GM21786 (cell line): Measurements from ENCODE around the gene DCAF4L1.

ENCODE experiments used
- ATAC-seq: cut with Tn5 transposase; IDR thresholded peaks from one replicate; pipeline ENCODE4 v1.9.1; 2021; ENCODE audit not compliant: unreplicated experiment

DCAF4L1 gene

DNA sequence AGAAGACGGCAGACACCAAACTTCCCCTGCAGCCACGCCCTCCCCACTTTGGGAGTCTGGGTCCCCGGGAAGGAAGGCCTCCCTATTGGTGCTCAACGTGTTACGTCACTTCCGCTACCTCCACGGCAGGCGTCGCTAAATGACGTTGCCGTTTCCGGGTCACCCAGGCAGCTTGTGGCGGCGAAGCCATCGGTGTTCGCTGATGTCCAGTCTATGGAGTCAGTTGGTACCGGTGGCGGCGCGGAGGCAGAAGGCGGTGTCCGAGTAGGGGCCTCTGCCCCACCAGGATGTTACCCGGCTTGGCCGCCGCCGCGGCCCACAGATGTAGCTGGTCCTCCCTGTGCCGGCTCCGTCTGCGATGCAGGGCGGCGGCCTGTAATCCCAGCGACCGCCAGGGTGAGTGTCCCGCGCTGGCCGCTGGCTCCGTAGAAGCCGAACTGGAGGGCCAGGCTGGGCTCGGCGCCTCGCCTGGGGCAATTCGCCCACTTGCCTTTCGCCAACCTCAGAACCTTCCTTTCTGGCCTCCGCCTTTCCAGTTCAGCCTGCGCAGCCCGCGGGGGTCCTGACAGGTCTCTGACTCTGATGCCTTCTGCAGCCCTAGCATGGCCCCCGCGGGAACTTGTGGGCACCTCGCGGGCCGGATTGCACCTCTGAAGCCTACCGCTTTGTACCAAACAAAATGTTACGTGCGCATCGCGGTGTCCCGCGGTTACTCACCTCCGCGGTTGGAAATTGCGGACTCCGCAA lies 9.0 kb downstream of the DCAF4L1 start, which contains the start of gene SLC30A9:
Gene SLC30A9, plus strand, starts transcription at position 166 of the 747 bp plus-strand sequence. Its CDS starts 122 bp downstream, at position 288.
- ATAC-seq, result peak; percentile 99

DNA sequence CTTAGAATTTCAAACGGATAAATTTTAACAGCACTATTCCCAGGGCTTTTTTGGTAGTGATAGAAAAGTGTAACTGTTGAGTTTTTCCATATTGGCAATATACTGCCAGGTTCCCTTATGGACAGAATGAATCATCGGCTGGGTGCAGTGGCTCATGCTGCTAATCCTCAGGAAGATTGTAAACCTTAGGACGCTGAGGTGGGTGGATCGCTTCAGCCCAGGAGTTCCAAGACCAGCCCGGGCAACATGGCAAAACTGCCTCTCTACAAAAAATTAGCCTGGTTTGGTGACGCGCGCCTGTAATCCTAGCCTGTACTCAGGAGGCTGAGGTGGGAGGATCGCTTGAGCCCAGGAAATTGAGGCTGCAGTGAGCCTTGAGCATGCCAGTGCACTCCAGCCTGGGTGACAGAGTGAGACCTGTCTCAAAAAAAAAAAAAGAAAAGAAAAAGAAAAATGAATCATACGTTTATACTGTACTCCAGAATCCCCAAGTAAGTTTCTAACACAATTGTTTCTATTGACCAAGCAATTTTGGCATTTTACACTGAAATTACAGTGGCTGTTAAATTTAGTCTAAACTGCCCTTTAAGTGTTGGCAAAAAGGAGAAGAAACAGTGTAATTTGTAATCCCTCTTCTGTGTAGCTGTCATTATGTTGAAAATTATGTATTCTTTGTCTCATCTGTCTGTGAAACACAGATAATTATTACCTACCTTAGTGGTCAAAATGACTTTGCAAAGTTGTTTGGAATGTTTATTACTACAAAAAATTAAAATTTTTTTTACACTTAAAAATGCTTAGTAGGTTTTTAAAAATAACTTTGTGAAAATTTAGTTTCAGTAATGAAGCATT lies 10.6 kb downstream of the DCAF4L1 start:
- no peak for ATAC-seq

DNA sequence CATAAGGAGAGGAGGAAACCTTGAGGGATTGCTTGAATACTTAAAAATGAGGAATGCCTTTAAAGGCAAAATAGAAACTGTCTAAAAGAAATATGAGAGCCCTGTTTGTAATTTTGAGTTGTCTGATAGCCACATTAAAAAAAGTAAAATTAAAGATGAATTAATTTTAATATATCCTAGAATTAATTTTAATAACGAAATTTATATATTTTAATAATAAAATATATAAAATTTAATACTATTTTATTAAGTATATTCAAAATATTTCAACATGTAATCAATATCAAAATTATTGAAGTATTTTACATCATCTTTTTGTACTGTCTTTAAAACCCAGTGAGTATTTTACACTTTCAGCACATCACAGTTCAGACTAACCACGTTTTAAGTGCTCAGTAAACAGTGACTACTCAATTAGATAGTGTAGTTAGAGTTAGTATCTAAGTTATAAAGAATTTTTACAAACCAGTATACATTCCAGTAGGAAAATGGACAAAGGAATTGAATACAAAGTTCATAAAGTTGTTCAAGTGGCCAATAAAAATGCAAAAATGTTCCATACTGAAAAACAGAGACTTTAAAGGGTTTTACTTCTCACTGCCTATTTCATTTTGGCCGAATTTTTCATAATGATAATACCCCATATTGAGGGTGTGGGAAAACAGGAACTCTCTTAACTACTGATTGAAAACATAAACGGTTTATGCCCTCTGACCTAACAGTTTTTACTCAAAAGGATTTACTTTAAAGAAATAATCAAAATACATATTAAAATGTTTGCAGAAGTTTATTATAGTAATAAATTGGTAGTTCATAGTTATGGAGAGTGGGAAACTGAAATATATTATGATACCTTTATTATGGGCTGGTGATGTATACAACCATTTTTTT lies 11.7 kb downstream of the DCAF4L1 start:
- no peak for ATAC-seq

DNA sequence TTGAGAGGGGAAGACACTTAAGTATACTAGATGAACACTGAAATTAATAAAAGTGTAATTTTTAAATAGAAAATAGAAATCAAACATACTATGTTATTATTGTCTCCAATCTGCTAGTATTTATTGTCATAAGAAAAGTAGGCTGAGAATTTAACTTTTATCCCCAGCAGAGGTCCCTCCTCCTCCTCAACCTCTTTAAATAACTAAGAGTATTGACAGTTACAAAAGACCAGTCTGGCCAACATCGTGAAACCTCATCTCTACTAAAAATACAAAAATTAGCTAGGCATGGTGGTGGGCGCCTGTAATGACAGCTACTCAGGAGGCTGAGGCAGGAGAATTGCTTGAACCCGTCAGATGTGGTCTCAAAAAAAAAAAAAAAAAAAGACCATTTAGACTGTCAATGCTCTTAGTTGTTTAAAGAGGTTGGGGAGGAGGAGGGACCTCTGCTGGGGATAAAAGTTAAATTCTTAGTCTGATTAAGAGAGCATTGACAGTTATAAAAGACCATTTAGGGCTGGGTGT lies 13.0 kb downstream of the DCAF4L1 start:
- ATAC-seq, result no peak

DNA sequence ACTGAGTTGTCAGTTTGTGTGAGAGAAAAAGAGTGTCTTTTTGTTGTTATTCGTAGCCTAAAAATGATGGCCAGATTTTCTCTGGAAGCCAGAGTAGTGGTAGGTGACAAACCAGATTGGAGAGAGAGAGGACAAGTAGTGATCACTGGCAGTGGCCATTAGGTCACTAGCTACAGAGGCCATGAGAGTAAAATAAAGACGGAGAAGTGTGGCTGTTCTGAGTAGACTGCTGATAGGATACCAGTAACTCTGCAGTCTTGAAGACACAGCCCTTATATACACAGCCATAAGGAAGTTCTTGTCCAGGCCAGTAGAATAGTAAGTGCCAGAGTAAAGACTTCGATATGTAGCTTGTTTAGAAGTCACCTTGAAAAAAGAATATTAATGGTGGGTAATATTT lies 16.5 kb downstream of the DCAF4L1 start:
- ATAC-seq, result no peak

DNA sequence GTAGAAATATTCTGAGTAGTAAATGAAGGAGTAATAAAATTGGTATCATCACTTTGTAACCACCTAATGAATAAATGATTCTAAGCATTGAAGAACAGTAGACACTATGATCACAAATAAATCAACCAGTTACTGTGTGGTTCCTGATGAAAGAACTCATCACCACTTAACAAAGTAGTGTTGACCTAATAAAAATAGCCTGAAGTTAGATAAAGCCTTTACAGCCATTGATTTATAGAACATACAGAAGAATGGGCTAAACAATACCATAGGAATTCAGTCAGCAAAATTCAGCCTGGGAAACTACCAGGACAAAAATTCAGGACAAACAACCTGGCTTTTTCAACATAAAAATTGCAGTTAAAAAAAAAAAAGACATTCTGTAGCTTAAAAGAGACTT lies 17.8 kb downstream of the DCAF4L1 start:
- ATAC-seq, result no peak

DNA sequence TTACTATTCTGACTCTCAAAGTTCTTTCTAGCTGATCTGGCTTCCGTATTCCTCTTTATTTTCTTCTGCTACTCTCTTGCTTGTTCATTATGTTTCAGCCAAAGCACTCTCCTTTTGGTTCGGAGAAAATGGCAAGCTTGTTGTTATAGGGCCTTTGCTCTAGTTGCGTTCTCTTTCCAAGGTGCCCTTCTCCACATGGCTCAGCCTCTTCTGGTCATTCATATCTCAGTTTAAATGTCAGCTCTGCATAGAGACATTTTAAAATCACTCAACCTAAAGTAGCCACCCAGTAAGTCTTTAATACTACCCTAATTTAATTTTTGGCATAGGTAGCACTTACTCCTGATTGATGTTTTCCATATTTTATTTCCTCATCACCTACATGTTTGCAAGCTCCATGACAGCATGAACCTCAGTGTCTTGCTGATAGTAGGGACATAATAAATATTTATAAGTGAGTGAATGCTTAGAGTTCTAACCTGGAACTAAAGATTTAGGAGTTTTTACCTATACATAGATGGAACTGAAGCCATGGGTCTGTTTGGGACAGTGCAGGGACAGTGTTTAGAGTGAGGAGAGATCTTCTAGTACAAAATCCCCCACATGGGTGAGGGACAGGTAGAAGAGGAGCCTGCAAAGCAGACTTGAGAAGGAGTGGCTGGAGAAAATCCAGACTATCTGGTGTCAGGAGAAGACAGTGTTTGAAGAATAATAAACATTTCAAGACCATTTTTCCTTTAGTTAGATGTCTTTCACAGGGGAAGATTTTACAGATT lies 26.6 kb downstream of the DCAF4L1 start:
- ATAC-seq, result no peak

DNA sequence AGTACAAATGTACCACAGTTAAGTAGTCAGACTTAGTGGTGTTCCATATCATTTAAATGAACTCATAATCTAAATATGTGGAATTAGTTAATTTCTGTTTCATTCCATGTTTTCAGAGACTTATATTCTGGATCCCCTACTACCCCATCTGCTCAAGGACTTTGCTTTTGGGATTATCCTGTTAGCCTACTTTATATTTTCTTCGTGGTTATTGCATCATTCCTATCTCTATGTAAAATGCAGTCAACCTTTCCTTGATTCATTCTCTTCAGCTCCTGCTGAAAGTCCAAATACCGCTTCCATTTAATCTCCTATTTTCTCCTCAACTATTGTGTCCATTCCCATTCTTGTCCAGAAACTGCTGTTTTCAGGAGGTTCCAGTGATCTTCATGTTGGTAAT lies 33.9 kb downstream of the DCAF4L1 start:
- ATAC-seq, result no peak

DNA sequence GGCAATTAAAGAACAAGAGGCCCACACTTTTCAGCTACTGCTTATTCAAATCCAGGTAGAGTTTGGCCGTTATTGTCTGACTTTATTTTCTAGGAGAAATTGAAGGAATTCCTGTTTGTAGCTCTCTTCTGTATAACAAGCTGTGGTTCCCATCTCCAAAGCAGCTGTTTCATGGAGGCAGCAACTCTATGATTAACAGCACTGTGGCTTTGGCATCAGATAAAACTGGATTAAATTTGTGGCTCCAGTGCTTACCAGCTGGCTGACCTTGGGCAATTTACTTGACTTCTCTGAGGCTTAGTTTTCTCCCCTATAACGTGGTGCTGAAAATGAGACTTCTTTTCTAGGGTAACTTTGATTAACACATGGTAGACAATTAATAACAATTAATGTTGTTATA lies 36.9 kb downstream of the DCAF4L1 start:
- no peak for ATAC-seq
